NCI-H774 (cell line): ENCODE data around the gene UGP2.
"Not testable (repeated sequence)": the region's sequence is repeated elsewhere in the genome, so short reads cannot be mapped to it uniquely, and the experiment has no call there.

Experiments used
- DNase-seq: peaks from one replicate; lab custom pipeline; 2025; lab: John Stamatoyannopoulos, UW

The UGP2 gene

DNA sequence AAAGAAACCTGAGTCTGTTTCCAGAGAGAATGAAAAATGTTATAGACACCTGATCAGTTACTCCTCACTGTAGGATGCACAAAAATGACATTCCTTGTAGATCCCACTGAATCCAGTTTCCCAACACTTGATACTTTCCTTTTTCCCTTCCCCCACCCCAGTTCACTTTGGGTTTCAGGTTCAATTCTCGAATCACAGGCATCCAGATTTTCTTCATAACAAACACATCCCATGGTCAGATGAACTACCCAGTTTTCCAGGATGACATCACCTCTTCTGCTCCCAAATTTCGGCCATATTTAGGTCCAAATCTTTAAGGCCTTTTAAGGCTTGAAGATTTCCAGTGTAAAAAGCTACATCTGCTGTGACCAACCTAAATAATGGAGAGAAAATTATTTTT lies 51.5 kb downstream of the UGP2 start:
- no peak for DNase-seq

DNA sequence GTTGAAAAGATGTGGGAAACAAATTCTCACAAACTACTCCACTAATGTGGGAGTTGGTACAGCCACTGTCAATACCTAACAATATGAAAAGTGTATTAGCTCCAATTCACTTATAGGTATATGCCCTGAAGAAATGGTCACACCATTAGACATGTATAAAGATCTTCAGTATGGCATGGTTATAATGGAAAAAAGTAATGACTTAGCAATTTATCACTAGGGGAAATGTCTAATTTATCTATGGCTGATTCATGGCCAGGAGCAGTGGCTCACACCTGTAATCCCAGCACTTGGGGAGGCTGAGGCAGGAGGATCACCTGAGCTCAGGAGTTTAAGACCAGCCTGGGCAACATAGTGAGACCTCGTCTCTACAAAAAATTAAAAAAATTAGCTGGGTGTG lies 52.5 kb downstream of the UGP2 start:
- no peak for DNase-seq

DNA sequence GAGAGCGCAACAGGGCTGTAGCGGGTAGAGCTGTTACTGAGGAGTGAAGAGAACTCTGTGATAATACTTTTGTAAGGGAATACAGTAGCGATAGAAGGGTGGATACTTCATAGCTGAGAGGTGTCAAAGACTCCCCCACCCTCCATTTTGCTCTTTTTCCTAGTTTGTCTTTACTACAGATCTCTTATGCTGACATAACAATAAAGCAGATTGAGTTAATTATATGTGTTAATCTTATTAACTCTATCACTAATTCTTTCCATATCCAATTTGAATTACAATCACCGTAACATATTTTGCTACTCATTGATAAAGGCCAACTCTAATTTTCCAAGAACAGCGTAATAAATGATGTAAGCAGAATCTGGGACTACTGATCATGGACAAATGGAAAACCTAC lies 57.1 kb downstream of the UGP2 start:
- DNase-seq, result no peak

DNA sequence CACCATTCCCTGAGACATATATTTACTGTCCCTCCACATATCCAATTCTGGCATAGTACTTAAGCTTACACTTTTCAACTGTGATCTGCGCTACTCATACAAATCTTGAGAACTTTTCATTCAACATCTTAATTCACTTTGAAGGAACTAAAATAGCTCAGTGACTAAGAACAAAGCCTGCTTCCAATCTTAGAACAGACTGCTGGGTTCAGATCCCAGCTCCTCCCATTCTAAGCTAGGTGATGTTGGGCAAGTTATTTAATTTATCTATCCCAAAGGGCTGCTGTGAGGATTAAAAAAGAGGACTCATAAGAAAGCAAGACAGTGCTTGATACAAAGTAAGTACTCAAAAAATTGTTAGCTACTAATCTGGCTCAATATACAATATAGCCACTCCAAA lies 57.9 kb downstream of the UGP2 start:
- DNase-seq, result no peak

DNA sequence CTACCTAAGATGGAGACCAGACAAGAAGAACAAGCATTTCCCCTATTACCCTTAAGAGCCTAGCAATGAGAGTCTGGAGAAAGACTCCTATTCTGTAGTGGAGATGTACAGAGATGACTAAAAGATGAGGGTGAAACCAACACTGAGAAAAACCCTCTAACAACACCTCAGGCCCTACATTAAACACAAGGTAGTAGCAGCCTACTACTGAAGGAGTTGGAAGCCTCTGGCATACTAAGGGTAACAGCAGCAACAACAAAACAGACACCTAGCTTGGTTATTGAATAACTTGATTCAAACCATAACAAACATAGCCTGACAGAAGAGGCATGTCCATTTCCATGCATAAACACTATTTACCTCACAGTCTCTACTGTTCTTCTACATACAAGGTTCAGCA lies 60.5 kb downstream of the UGP2 start:
- DNase-seq, result no peak

DNA sequence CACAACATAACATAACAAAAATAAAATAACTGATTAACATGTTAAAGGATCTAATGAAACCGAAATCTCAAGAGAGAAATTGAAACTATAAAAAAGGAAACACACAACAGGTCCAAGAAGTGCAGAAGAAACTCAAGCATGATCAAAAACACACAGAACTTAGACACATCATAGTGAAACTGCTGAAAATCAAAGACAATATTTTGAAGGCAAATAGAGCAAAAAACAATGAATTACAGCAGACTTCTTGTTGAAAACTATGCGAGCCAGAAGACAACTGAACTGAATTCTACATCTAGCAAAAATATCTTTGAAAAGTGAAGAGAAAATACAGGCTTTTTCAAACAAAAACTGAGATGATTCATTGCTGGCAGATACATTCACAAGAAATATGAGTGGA lies 61.3 kb downstream of the UGP2 start:
- no peak for DNase-seq

DNA sequence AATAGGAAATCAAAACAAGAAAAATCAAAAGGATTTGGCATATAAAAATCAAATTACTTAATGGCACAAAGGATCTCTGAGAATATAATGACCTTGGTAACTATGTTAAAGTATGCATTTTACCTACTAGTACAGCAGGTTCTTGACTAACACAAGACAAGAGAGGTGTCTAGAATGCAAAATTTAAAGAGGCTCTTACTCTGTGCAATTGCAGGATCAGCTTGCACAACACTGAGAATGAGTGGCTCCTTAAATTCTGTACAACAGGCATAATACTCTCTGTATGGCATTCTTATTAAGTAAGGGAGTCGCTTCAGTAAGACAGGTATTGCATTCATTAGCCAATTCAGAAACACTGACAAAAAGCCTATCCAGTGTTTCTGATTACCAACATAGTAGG lies 72.6 kb downstream of the UGP2 start:
- no peak for DNase-seq

DNA sequence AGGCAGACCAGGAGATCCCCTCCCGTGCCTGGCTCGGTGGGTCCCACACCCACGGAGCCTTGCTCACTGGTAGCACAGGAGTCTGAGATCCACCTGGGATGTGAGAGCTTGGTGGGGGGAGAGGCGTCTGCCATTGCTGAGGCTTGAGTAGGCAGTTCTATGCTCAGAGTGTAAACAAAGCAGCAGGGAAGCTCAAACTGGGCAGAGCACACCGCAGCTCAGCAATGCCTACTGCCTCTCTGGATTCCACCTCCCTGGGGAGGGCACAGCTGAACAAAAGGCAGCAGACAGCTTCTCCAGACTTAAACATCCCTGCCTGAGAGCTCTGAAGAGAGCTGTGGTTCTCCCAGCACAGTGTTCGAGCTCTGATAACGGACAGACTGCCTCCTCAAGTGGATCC lies 85.1 kb downstream of the UGP2 start:
- peak; percentile 8 for DNase-seq

DNA sequence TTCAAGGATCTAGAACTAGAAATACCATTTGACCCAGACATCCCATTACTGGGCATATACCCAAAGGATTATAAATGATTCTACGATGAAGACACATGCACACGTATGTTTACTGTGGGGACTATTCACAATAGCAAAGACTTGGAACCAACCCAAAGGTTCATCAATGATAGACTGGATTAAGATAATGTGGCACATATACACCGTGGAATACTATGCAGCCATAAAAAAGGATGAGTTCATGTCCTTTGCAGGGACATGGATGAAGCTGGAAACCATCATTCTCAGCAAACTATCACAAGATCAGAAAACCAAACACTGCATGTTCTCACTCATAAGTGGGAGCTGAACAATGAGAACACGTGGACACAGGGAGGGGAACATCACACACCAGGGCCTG lies 90.4 kb downstream of the UGP2 start:
- DNase-seq, result not testable (repeated sequence)
